IMR-90 (cell line): ENCODE results near the gene MICU1. TPM values are rescaled to one million over a fixed set of nuclear protein-coding genes. Genes with fewer than 3 reads are reported as not detected.

Experiments used
- ATAC-seq: fragments of 200-7000 bp; cut with Tn5 transposase; 2 replicates; pipeline ENCODE4 v1.9.1; 2020; ENCODE audit warnings: low read depth, mild to moderate bottlenecking, moderate library complexity
- BruUV-seq: library from RNA; stranded (reverse); fragments of 400-500 nt; replicated peaks from 2 replicates; lab custom pipeline; 2021; lab: Mats Ljungman, UMichigan
- CTCF ChIA-PET: fragments of 300-600 bp; formaldehyde crosslinking; extraction: SDS; loops from one replicate; lab custom pipeline; 2021; ENCODE audit warnings: antibody characterized with exemption; lab: Yijun Ruan, JAX
- POLR2A ChIA-PET: fragments of 300-600 bp; sonication (Branson Sonifier 250); formaldehyde crosslinking; loops from one replicate; lab custom pipeline; 2022; ENCODE audit warnings: antibody characterized with exemption; ENCODE audit not compliant: unreplicated experiment; lab: Charles Lee
- DNase-seq: peaks from one replicate; pipeline ENCODE4 v3.0.0; 2013
- H2AFZ ChIP-seq: replicated peaks from 2 replicates; pipeline ENCODE3; 2013; ENCODE audit warnings: low read length, mild to moderate bottlenecking; ENCODE audit not compliant: poor library complexity
- H2AK5ac ChIP-seq: 2 replicates; pipeline ENCODE4 v1.6.1; 2013; ENCODE audit warnings: low read depth, low read length, inconsistent platforms
- H2AK9ac ChIP-seq: replicated peaks from 2 replicates; pipeline ENCODE3; 2013; ENCODE audit warnings: mild to moderate bottlenecking, low read depth, low read length, moderate library complexity; ENCODE audit not compliant: poor library complexity
- H2BK120ac ChIP-seq: 2 replicates; pipeline ENCODE4 v1.6.1; 2013; ENCODE audit warnings: low read depth, low read length, inconsistent platforms
- H2BK15ac ChIP-seq: 3 replicates; pipeline ENCODE4 v1.6.1; 2013; ENCODE audit warnings: low read depth, low read length, inconsistent platforms
- H2BK20ac ChIP-seq: 2 replicates; pipeline ENCODE4 v1.6.1; 2013; ENCODE audit warnings: low read depth, mild to moderate bottlenecking, inconsistent platforms, low read length, moderate library complexity
- H2BK5ac ChIP-seq: 2 replicates; pipeline ENCODE4 v1.6.1; 2013; ENCODE audit warnings: mild to moderate bottlenecking, low read depth, low read length, inconsistent platforms; ENCODE audit not compliant: poor library complexity, severe bottlenecking
- H3K14ac ChIP-seq: replicated peaks from 2 replicates; pipeline ENCODE4 v1.6.1; 2013; ENCODE audit warnings: low read depth, low read length, inconsistent platforms
- H3K18ac ChIP-seq: 2 replicates; pipeline ENCODE4 v1.6.1; 2013; ENCODE audit warnings: low read depth, low read length, control low read depth
- H3K23ac ChIP-seq: 2 replicates; pipeline ENCODE4 v1.6.1; 2013; ENCODE audit warnings: low read depth, low read length, inconsistent platforms
- H3K27ac ChIP-seq: 2 replicates; pipeline ENCODE4 v1.5.1; 2013; ENCODE audit warnings: mild to moderate bottlenecking, control low read depth, low read length; ENCODE audit not compliant: insufficient read depth
- H3K27me3 ChIP-seq: 2 replicates; pipeline ENCODE4 v1.6.1; 2013; ENCODE audit warnings: low read length; ENCODE audit not compliant: control insufficient read depth, insufficient read depth
- H3K36me3 ChIP-seq: 2 replicates; pipeline ENCODE4 v1.6.1; 2013; ENCODE audit warnings: low read length, mixed read lengths; ENCODE audit not compliant: control insufficient read depth, insufficient read depth
- H3K4ac ChIP-seq: 2 replicates; pipeline ENCODE4 v1.6.1; 2013; ENCODE audit warnings: low read depth, low read length, inconsistent platforms
- H3K4me1 ChIP-seq: 2 replicates; pipeline ENCODE4 v1.6.1; 2013; ENCODE audit warnings: low read length, mixed read lengths; ENCODE audit not compliant: control insufficient read depth, insufficient read depth
- H3K4me2 ChIP-seq: 2 replicates; pipeline ENCODE4 v1.6.1; 2013; ENCODE audit warnings: low read depth, mild to moderate bottlenecking, control low read depth, low read length, moderate library complexity
- H3K4me3 ChIP-seq: 2 replicates; pipeline ENCODE4 v1.5.1; 2013; ENCODE audit warnings: low read depth, mild to moderate bottlenecking, control low read depth, low read length, moderate library complexity; ENCODE audit not compliant: insufficient read depth
- H3K56ac ChIP-seq: 2 replicates; pipeline ENCODE4 v1.6.1; 2013; ENCODE audit warnings: low read length, inconsistent platforms; ENCODE audit not compliant: insufficient read depth; ENCODE audit errors: extremely low read depth
- H3K79me1 ChIP-seq, 2 experiments: 2 replicates each; pipeline ENCODE4 v1.6.1; 2013; ENCODE audit warnings: low read length in 2 of 2, inconsistent platforms in 1 of 2, low read depth in 1 of 2
- H3K9ac ChIP-seq: 2 replicates; pipeline ENCODE4 v1.6.1; 2013; ENCODE audit warnings: low read depth, low read length, control low read depth
- H3K9me1 ChIP-seq: 2 replicates; pipeline ENCODE4 v1.6.1; 2013; ENCODE audit warnings: low read length, inconsistent platforms; ENCODE audit not compliant: insufficient read depth
- H3K9me3 ChIP-seq: 2 replicates; pipeline ENCODE4 v1.6.1; 2013; ENCODE audit warnings: low read length; ENCODE audit not compliant: control insufficient read depth, insufficient read depth
- H4K20me1 ChIP-seq: 2 replicates; pipeline ENCODE4 v1.6.1; 2013; ENCODE audit warnings: low read length, inconsistent platforms; ENCODE audit not compliant: insufficient read depth
- H4K5ac ChIP-seq: 2 replicates; pipeline ENCODE4 v1.6.1; 2013; ENCODE audit warnings: mild to moderate bottlenecking, low read depth, low read length, control low read depth
- H4K8ac ChIP-seq, 2 experiments: 2 replicates each; pipeline ENCODE4 v1.6.1; 2013; ENCODE audit warnings: low read depth in 2 of 2, low read length in 2 of 2, control low read depth in 1 of 2, inconsistent platforms in 1 of 2
- H4K91ac ChIP-seq: 2 replicates; pipeline ENCODE4 v1.6.1; 2013; ENCODE audit warnings: low read depth, low read length, inconsistent platforms; ENCODE audit not compliant: insufficient read depth
- BHLHE40 ChIP-seq: fragments of 150-350 bp; IDR thresholded peaks from 2 replicates; pipeline ENCODE4 v1.6.1; 2016; ENCODE audit warnings: mild to moderate bottlenecking, low read depth, low read length
- CEBPB ChIP-seq: IDR thresholded peaks from 2 replicates; pipeline ENCODE4 v1.6.1; 2012; ENCODE audit warnings: low read depth, low read length, improper control_type of control experiment
- ELK1 ChIP-seq: fragments of 150-350 bp; IDR thresholded peaks from 2 replicates; pipeline ENCODE4 v1.6.1; 2016; ENCODE audit warnings: low read depth, mild to moderate bottlenecking, low read length, moderate library complexity, borderline replicate concordance
- MAFK ChIP-seq: IDR thresholded peaks from 2 replicates; pipeline ENCODE4 v1.6.1; 2012; ENCODE audit warnings: low read depth, low read length, improper control_type of control experiment
- MAZ ChIP-seq: IDR thresholded peaks from 2 replicates; pipeline ENCODE4 v1.6.1; 2012; ENCODE audit warnings: low read depth, mild to moderate bottlenecking, low read length, improper control_type of control experiment, moderate library complexity, borderline replicate concordance
- NFE2L2 ChIP-seq: fragments of 150-350 bp; IDR thresholded peaks from 2 replicates; pipeline ENCODE4 v1.6.1; 2016; ENCODE audit warnings: low read depth, mild to moderate bottlenecking, low read length
- POLR2A ChIP-seq: IDR thresholded peaks from 2 replicates; pipeline ENCODE4 v1.6.1; 2012; ENCODE audit warnings: mild to moderate bottlenecking, low read depth, low read length
- SMC3 ChIP-seq: fragments of 150-350 bp; IDR thresholded peaks from 2 replicates; pipeline ENCODE4 v1.6.1; 2016; ENCODE audit warnings: low read depth, mild to moderate bottlenecking, antibody characterized with exemption, low read length, moderate library complexity
- USF2 ChIP-seq: fragments of 150-350 bp; IDR thresholded peaks from 2 replicates; pipeline ENCODE4 v1.6.1; 2017; ENCODE audit warnings: mild to moderate bottlenecking, antibody characterized with exemption, low read length, low read depth
- WGBS, 2 experiments: methylation state at CpG; one replicate each; pipeline versions ENCODE4 v1.1.5 to v1.1.7; 2013; ENCODE audit warnings: missing lambda C conversion rate in 2 of 2; ENCODE audit not compliant: insufficient read length in 1 of 2; ENCODE audit errors: extremely low coverage in 2 of 2; 5-methylcytosine and 5-hydroxymethylcytosine counted together
- dilution Hi-C: fragments of 300-500 bp; cut with HindIII; formaldehyde crosslinking; loops from one replicate; pipeline ENCODE4 v1.14.3; 2018; ENCODE audit warnings: low sequenced_read_pairs; ENCODE audit not compliant: unreplicated experiment
- in situ Hi-C: fragments of 300-500 bp; cut with MboI; formaldehyde crosslinking; loops from 3 replicates; pipeline ENCODE4 v1.14.3; 2019; ENCODE audit warnings: low sequenced_read_pairs, inconsistent platforms, mixed read lengths
- intact Hi-C: fragments of 100-400 bp; cut with micrococcal nuclease; formaldehyde crosslinking; loops from 2 replicates; pipeline ENCODE4 v1.10.0; 2022
- polyA plus RNA-seq, 3 experiments: library from polyadenylated mRNA; depleted of rRNA; stranded (reverse); fragments of >200 nt; gene quantifications; 2 replicates each; pipeline ENCODE4 v1.2.3, GENCODE V29; 2012; ENCODE audit warnings: low replicate concordance in 1 of 3
- total RNA-seq: library from RNA; depleted of rRNA; stranded (reverse); fragments of >200 nt; gene quantifications from 2 replicates; pipeline ENCODE4 v1.2.3, GENCODE V29; 2012

MICU1 gene
- total and polyA plus RNA-seq, 2 of the 4 experiments (the other 2 are of a cell fraction), result 43.6 to 44.7 TPM

- Histone ChIP-seq H4K5ac (no peak overlapping the region), H2AK9ac (no peak overlapping the region), H4K91ac (no peak overlapping the region), H3K4me2 (no peak overlapping the region), H3K27ac (no peak overlapping the region), H3K18ac (no peak overlapping the region), H2BK20ac (no peak overlapping the region), H3K4me1 (peaks cover 3% of the 10 kb centered on the region; the same call in 1 of the 2 replicates), H4K20me1 (no peaks in the 10 kb centered on the region), H3K9ac (no peak overlapping the region), H3K9me3 (peaks cover 14% of the 10 kb centered on the region), H3K4ac (no peak overlapping the region), H2BK5ac (no peak overlapping the region), H3K36me3 (peaks cover 13% of the 10 kb centered on the region), H3K23ac (no peak overlapping the region), H3K56ac (no peak overlapping the region), H3K14ac (no peak overlapping the region), H3K27me3 (no peaks in the 10 kb centered on the region), H3K79me1 (no peaks in the 10 kb centered on the region; a peak in 2 of 4 replicates), H4K8ac (no peak overlapping the region), H3K4me3 (no peak overlapping the region), H2AFZ (no peak overlapping the region), H2AK5ac (no peak overlapping the region), H2BK15ac (no peak overlapping the region), H2BK120ac (no peak overlapping the region), H3K9me1 (no peaks in the 10 kb centered on the region)
- no peak for TF ChIP-seq CEBPB
- no peak for TF ChIP-seq MAFK
- no peak for TF ChIP-seq MAZ
- no peak for TF ChIP-seq POLR2A
- no peak for TF ChIP-seq BHLHE40
- TF ChIP-seq ELK1, result no peak
- no peak for TF ChIP-seq SMC3
- no peak for TF ChIP-seq NFE2L2
- TF ChIP-seq USF2, result no peak
- no TSS peak for BruUV-seq
- 97% methylated on average over 6 of the region's 8 CpGs; no CpG with 5 or more reads in 1 of the 2 experiments for WGBS, 2 experiments
- intact Hi-C loops, result no loop called here
- ATAC-seq, result no peak
- dilution Hi-C loops, result no loop called here
- no peak for DNase-seq
- ChIA-PET CTCF (interaction anchor here (0.7 kb wide), 1 partner anchor 187 kb away, joined by 3 read pairs; no protein-coding TSS in a partner anchor), POLR2A (no interaction called here)
- in situ Hi-C loops, result no loop called here
Observed at GRCh38 chr10:72542396-72542815, 83.5 kb downstream of the MICU1 start.
